SK-N-SH (cell line): ENCODE data around the gene XCR1. TPM values are rescaled to one million over a fixed set of nuclear protein-coding genes. Genes with fewer than 3 reads are reported as not detected.
"Not testable (repeated sequence)": the region's sequence is repeated elsewhere in the genome, so short reads cannot be mapped to it uniquely, and the experiment has no call there.

Experiments
- CTCF ChIA-PET: fragments of 300-600, 350-600 bp; formaldehyde crosslinking; extraction: SDS; loops from one replicate; lab custom pipeline; 2021; lab: Yijun Ruan, JAX
- POLR2A ChIA-PET: fragments of 350-600 bp; sonication (Branson Sonifier 250); formaldehyde crosslinking; extraction: SDS; loops from one replicate; lab custom pipeline; 2020; ENCODE audit warnings: antibody characterized with exemption, inconsistent platforms; lab: Yijun Ruan, JAX
- DNase-seq: peaks from one replicate; pipeline ENCODE4 v3.0.0; 2012
- H2AFZ ChIP-seq: fragments of 200-600 bp; sonication (generic); 2 replicates; pipeline ENCODE4 v1.8.1; 2016; ENCODE audit warnings: antibody characterized with exemption, mild to moderate bottlenecking, low read depth
- H3F3A ChIP-seq: fragments of 200-600 bp; sonication (generic); replicated peaks from 2 replicates; pipeline ENCODE3; 2016; ENCODE audit warnings: antibody characterized with exemption, mild to moderate bottlenecking; ENCODE audit not compliant: insufficient read depth
- H3K27ac ChIP-seq, 2 experiments: fragments of 200-500 bp in 1 of 2; fragments of 200-600 bp in 1 of 2; sonication (Bioruptor generic) in 1 of 2; sonication (generic), shearing (Covaris generic) in 1 of 2; 2 replicates each; pipeline versions ENCODE4 v1.5.1 to v1.6.1; 2014 to 2016; ENCODE audit warnings: low read depth in 2 of 2, inconsistent platforms in 1 of 2, low read length in 1 of 2, mild to moderate bottlenecking in 1 of 2, mixed read lengths in 1 of 2
- H3K27me3 ChIP-seq: fragments of 200-600 bp; sonication (generic), shearing (Covaris generic); 2 replicates; pipeline ENCODE4 v1.6.1; 2016; ENCODE audit warnings: mixed run types; ENCODE audit not compliant: insufficient read depth
- H3K36me3 ChIP-seq, 2 experiments: fragments of 200-500 bp in 1 of 2; fragments of 200-600 bp in 1 of 2; sonication (Bioruptor generic) in 1 of 2; sonication (generic) in 1 of 2; replicated peaks in 1 of 2; 2 replicates each; pipeline versions ENCODE3 to v1.5.1; 2014 to 2016; ENCODE audit warnings: low read length in 1 of 2, mild to moderate bottlenecking in 1 of 2; ENCODE audit not compliant: insufficient read depth in 2 of 2, control insufficient read depth in 1 of 2
- H3K4me1 ChIP-seq, 2 experiments: fragments of 200-500 bp in 1 of 2; fragments of 200-600 bp in 1 of 2; sonication (Bioruptor generic) in 1 of 2; sonication (generic), shearing (Covaris generic) in 1 of 2; 2 replicates each; pipeline versions ENCODE4 v1.5.1 to v1.6.1; 2014 to 2016; ENCODE audit warnings: low read depth in 1 of 2, low read length in 1 of 2, mixed run types in 1 of 2; ENCODE audit not compliant: insufficient read depth in 2 of 2, control insufficient read depth in 1 of 2
- H3K4me2 ChIP-seq: fragments of 200-600 bp; sonication (generic), shearing (Covaris generic); 2 replicates; pipeline ENCODE4 v1.6.1; 2017; ENCODE audit warnings: mixed run types
- H3K4me3 ChIP-seq, 2 experiments: fragments of 200-500 bp in 1 of 2; fragments of 200-600 bp in 1 of 2; sonication (Bioruptor generic) in 1 of 2; sonication (generic), shearing (Covaris generic) in 1 of 2; 2 replicates each; pipeline versions ENCODE4 v1.5.1 to v1.8.1; 2014 to 2016; ENCODE audit warnings: low read depth in 2 of 2, inconsistent platforms in 1 of 2, low read length in 1 of 2, mild to moderate bottlenecking in 1 of 2, mixed read lengths in 1 of 2, moderate library complexity in 1 of 2
- H3K79me2 ChIP-seq: fragments of 200-600 bp; sonication (generic); 2 replicates; pipeline ENCODE4 v1.8.1; 2017; ENCODE audit warnings: mild to moderate bottlenecking; ENCODE audit not compliant: insufficient read depth
- H3K9ac ChIP-seq: fragments of 200-600 bp; sonication (generic); 2 replicates; pipeline ENCODE4 v1.6.1; 2017; ENCODE audit warnings: mixed run types
- H3K9me2 ChIP-seq: fragments of 200-600 bp; sonication (generic); 2 replicates; pipeline ENCODE4 v1.6.1; 2017; ENCODE audit warnings: mixed run types
- H3K9me3 ChIP-seq: fragments of 200-600 bp; sonication (generic); 2 replicates; pipeline ENCODE4 v1.6.1; 2017; ENCODE audit warnings: mixed run types, mild to moderate bottlenecking, moderate library complexity
- H4K20me1 ChIP-seq: fragments of 200-600 bp; sonication (generic); 2 replicates; pipeline ENCODE4 v1.6.1; 2017; ENCODE audit warnings: mild to moderate bottlenecking, mixed run types; ENCODE audit not compliant: insufficient read depth
- CHD2 ChIP-seq: fragments of 150-350 bp; IDR thresholded peaks from 2 replicates; pipeline ENCODE4 v1.6.1; 2018; ENCODE audit warnings: low read length; ENCODE audit not compliant: partially characterized antibody
- ELF1 ChIP-seq: IDR thresholded peaks from 2 replicates; pipeline ENCODE4 v1.4.0; 2012
- EP300 ChIP-seq, 2 experiments: IDR thresholded peaks; 2 replicates each; pipeline versions ENCODE4 v1.4.0 to v1.6.1; 2012; ENCODE audit warnings: borderline replicate concordance in 1 of 2, low read depth in 1 of 2, low read length in 1 of 2
- EZH2phosphoT487 ChIP-seq: fragments of 200-600 bp; sonication (generic); IDR thresholded peaks from 2 replicates; pipeline ENCODE4 v1.6.1; 2017; ENCODE audit warnings: low read depth, mixed run types, mild to moderate bottlenecking, antibody characterized with exemption, moderate library complexity, borderline replicate concordance
- GABPA ChIP-seq: IDR thresholded peaks from 2 replicates; pipeline ENCODE4 v1.4.0; 2012; ENCODE audit warnings: low read depth, mild to moderate bottlenecking
- GATA2 ChIP-seq: sonication (generic); formaldehyde crosslinking; IDR thresholded peaks from 2 replicates; pipeline ENCODE4 v1.5.0; 2020; ENCODE audit warnings: mild to moderate bottlenecking, missing genetic modification reagents
- JUND ChIP-seq: IDR thresholded peaks from 2 replicates; pipeline ENCODE4 v1.4.0; 2012
- MEF2A ChIP-seq: IDR thresholded peaks from 2 replicates; pipeline ENCODE4 v1.4.0; 2012; ENCODE audit warnings: low read depth, borderline replicate concordance
- NRF1 ChIP-seq: IDR thresholded peaks from 2 replicates; pipeline ENCODE4 v1.6.1; 2012; ENCODE audit warnings: low read depth, mild to moderate bottlenecking, low read length
- POLR2AphosphoS5 ChIP-seq: IDR thresholded peaks from 2 replicates; pipeline ENCODE4 v1.6.1; 2012; ENCODE audit warnings: low read depth, low read length
- RAD21 ChIP-seq: IDR thresholded peaks from 2 replicates; pipeline ENCODE4 v1.6.1; 2012; ENCODE audit warnings: mild to moderate bottlenecking, low read length
- RCOR1 ChIP-seq: fragments of 150-350 bp; IDR thresholded peaks from 2 replicates; pipeline ENCODE4 v1.6.1; 2017; ENCODE audit warnings: antibody characterized with exemption, low read length
- TAF1 ChIP-seq: IDR thresholded peaks from 2 replicates; pipeline ENCODE4 v1.6.1; 2012; ENCODE audit warnings: low read depth, mild to moderate bottlenecking, low read length, moderate library complexity, borderline replicate concordance
- TCF12 ChIP-seq: IDR thresholded peaks from 2 replicates; pipeline ENCODE4 v1.4.0; 2012
- YY1 ChIP-seq: IDR thresholded peaks from 2 replicates; pipeline ENCODE4 v1.4.0; 2012; ENCODE audit warnings: low read depth, mild to moderate bottlenecking
- WGBS: methylation state at CpG from one replicate; pipeline ENCODE4 v1.1.6; 2017; ENCODE audit warnings: low lambda C conversion rate; 5-methylcytosine and 5-hydroxymethylcytosine counted together
- polyA plus RNA-seq, 3 experiments: library from polyadenylated mRNA; depleted of rRNA; stranded (reverse); fragments of >200 nt; gene quantifications; 2 replicates each; pipeline ENCODE4 v1.2.3, GENCODE V29; 2012
- TF ChIP-seq, protein P1 (sequence below): IDR thresholded peaks from 2 replicates; pipeline ENCODE4 v1.4.0; 2012; ENCODE audit warnings: low read depth, borderline replicate concordance
- TF ChIP-seq, protein P2 (sequence below): fragments of 150-350 bp; IDR thresholded peaks from 2 replicates; pipeline ENCODE4 v1.6.1; 2017; ENCODE audit warnings: antibody characterized with exemption, low read length, low read depth, borderline replicate concordance
- TF ChIP-seq, protein P3 (sequence below): fragments of 200-600 bp; sonication (generic); IDR thresholded peaks from 2 replicates; pipeline ENCODE4 v1.6.1; 2017; ENCODE audit warnings: antibody characterized with exemption, mild to moderate bottlenecking, moderate library complexity
- TF ChIP-seq, protein P4 (sequence below): IDR thresholded peaks from 2 replicates; pipeline ENCODE4 v1.4.0; 2012; ENCODE audit warnings: low read depth

The XCR1 gene
- polyA plus RNA-seq, 1 of the 3 experiments (the other 2 are of a cell fraction): not detected

DNA sequence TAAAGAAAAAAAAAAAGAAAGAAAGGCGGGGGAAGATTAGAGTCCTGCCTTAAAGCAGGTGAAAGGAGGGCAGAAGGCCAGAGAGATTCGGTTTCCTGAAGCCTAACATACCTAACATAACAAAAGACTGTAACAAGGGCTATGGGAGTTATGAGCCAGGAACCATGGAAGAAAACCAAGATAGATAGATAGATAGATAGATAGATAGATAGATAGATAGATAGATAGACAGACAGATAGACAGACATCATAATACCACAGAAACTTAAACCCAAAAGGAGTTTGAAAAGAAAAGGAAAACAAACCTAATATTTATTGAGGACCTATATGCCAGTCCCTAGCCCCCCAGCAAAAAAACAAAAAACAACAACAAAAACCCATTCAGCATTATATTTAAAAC is 29.3 kb downstream of the XCR1 start (continued):
- no peak for TF ChIP-seq EP300 (IDR thresholded peaks at IDR 0.05; ENCODE audit: borderline replicate concordance in 1 of 2, low read depth in 1 of 2, low read length in 1 of 2)
- TF ChIP-seq, protein P1, sequence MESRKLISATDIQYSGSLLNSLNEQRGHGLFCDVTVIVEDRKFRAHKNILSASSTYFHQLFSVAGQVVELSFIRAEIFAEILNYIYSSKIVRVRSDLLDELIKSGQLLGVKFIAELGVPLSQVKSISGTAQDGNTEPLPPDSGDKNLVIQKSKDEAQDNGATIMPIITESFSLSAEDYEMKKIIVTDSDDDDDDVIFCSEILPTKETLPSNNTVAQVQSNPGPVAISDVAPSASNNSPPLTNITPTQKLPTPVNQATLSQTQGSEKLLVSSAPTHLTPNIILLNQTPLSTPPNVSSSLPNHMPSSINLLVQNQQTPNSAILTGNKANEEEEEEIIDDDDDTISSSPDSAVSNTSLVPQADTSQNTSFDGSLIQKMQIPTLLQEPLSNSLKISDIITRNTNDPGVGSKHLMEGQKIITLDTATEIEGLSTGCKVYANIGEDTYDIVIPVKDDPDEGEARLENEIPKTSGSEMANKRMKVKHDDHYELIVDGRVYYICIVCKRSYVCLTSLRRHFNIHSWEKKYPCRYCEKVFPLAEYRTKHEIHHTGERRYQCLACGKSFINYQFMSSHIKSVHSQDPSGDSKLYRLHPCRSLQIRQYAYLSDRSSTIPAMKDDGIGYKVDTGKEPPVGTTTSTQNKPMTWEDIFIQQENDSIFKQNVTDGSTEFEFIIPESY: no peak
- TF ChIP-seq, protein P2, sequence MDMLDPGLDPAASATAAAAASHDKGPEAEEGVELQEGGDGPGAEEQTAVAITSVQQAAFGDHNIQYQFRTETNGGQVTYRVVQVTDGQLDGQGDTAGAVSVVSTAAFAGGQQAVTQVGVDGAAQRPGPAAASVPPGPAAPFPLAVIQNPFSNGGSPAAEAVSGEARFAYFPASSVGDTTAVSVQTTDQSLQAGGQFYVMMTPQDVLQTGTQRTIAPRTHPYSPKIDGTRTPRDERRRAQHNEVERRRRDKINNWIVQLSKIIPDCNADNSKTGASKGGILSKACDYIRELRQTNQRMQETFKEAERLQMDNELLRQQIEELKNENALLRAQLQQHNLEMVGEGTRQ: no peak
- TF ChIP-seq, all 33 proteins: peak for 0

DNA sequence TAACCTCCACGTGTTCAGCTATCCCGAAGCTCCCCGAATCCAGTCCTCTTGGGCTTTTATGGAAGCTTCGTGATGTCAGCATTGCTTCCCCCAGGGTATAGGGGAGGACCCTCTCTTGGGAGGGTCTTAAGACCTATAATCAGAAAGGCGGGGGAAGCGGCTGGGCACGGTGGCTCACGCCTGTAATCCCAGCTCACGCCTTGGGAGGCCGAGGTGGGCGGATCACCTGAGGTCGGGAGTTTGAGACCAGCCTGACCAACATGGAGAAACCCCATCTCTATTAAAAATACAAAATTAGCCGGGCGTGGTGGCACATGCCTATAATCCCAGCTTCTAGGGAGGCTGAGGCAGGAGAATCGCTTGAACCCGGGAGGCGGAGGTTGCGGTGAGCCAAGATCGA is 29.8 kb downstream of the XCR1 start:
- H3K27me3 ChIP-seq: not testable (repeated sequence)
- CTCF ChIA-PET: interaction anchor here (2.7 kb wide), 1 partner anchor 80 kb away, joined by 7 read pairs; no protein-coding TSS in a partner anchor
- WGBS: 77% methylated on average over 18 of the region's 19 CpGs

DNA sequence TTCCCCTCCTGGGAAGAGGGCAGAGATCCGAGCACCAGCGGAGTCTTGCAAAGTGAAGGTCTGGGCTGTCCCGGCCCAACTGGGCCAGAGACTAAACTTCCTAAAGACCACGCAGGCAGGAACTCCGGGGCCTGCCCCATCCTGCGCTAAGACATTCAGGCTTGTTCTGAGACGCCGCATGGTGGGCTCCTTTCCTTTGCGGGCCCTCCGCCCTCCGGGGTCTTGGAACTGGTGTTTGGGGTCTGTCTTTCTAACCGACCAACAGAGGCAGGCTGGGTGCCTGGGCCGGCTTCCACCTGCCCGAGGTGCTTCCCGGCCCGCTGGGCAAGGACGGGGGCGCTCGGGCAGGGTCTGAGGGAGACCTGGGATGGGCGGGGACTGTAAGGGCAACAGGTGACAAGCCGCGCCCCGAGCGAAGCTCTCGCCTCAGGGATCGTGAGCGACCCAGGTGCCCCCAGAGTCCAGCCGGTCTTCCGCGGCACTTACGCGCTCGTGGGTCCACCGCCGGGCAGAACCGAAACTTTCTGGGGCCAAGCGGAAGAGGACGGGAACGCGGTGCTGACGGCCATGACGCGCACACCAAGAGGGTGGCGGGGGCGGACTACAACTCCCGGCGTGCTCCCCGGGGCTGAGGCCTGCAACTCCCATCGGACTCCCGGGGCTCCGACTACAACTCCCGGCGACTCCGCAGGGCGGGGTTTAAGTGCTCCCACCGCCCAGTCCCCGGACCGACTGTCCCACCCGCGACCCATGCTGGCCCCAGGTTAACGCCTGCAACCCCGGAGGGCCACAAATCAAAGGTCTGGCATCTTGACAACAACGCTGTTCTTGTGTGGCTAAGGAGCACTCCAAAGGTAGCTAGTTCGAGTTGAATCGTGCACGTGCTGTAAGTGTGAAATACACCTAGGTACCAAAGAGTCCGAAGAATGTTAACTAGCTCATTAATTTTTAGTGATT is 31.8 kb downstream of the XCR1 start, which contains the start of gene FYCO1:
Gene FYCO1 (minus strand): TSS at position 589 of the 957 bp plus-strand sequence. CDS start 10,914 bp downstream, outside the sequence.
- ChIA-PET CTCF (interaction anchor here (1.1 to 2.7 kb wide), 3 partner anchors 10 to 82 kb away, joined by 3 to 7 read pairs (median 4); no protein-coding TSS in a partner anchor), POLR2A (no interaction called here)
- TF ChIP-seq CHD2 (peak; percentile 67), GABPA (peak; percentile 50; the same call in 1 of the 2 replicates), TAF1 (peak; percentile 64; the same call in 1 of the 2 replicates), ELF1 (peak; percentile 60; the same call in 1 of the 2 replicates), RAD21 (no peak), JUND (no peak), YY1 (peak; percentile 90), NRF1 (no peak), EZH2phosphoT487 (no peak), TCF12 (no peak), POLR2AphosphoS5 (peak; percentile 59), MEF2A (no peak), RCOR1 (no peak), GATA2 (no peak)
- TF ChIP-seq, protein P3, sequence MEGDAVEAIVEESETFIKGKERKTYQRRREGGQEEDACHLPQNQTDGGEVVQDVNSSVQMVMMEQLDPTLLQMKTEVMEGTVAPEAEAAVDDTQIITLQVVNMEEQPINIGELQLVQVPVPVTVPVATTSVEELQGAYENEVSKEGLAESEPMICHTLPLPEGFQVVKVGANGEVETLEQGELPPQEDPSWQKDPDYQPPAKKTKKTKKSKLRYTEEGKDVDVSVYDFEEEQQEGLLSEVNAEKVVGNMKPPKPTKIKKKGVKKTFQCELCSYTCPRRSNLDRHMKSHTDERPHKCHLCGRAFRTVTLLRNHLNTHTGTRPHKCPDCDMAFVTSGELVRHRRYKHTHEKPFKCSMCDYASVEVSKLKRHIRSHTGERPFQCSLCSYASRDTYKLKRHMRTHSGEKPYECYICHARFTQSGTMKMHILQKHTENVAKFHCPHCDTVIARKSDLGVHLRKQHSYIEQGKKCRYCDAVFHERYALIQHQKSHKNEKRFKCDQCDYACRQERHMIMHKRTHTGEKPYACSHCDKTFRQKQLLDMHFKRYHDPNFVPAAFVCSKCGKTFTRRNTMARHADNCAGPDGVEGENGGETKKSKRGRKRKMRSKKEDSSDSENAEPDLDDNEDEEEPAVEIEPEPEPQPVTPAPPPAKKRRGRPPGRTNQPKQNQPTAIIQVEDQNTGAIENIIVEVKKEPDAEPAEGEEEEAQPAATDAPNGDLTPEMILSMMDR: no peak
- TF ChIP-seq, protein P4, sequence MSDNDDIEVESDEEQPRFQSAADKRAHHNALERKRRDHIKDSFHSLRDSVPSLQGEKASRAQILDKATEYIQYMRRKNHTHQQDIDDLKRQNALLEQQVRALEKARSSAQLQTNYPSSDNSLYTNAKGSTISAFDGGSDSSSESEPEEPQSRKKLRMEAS: peak; percentile 78

More for the DNA sequence above, 29.8 kb downstream of the XCR1 start:
- H3K36me3 ChIP-seq, H3K79me2 ChIP-seq, DNase-seq, H4K20me1 ChIP-seq, H2AFZ ChIP-seq, H3F3A ChIP-seq, H3K9me3 ChIP-seq, POLR2A ChIA-PET, H3K4me2 ChIP-seq, H3K4me3 ChIP-seq, H3K9me2 ChIP-seq, H3K9ac ChIP-seq, H3K27ac ChIP-seq: not testable (repeated sequence)
- H3K4me1 ChIP-seq: peaks cover 8 to 12% of the 10 kb centered on the region in 2 experiments; a peak in 3 of 4 replicates

More for the DNA sequence above, 31.8 kb downstream of the XCR1 start, which contains the start of gene FYCO1:
- Histone ChIP-seq H3F3A (peaks cover 11% of the 10 kb centered on the region), H4K20me1 (no peaks in the 10 kb centered on the region), H3K9me2 (no peaks in the 10 kb centered on the region), H3K36me3 (no peaks in the 10 kb centered on the region), H3K27ac (peak within 1 kb of the TSS; percentile 33 to 43; a peak in 2 of 4 replicates), H3K27me3 (no peaks in the 10 kb centered on the region; the same call in 1 of the 2 replicates), H3K4me1 (peaks cover 8 to 17% of the 10 kb centered on the region in 2 experiments; a peak in 3 of 4 replicates), H3K4me3 (peak within 1 kb of the TSS; percentile 94 to 97), H3K4me2 (peak within 1 kb of the TSS; percentile 98), H3K9ac (peak within 1 kb of the TSS; percentile 83), H3K79me2 (peaks cover 3% of the 10 kb centered on the region; the same call in 1 of the 2 replicates), H2AFZ (peak within 1 kb of the TSS; percentile 99), H3K9me3 (no peaks in the 10 kb centered on the region)
- WGBS: 20% methylated on average over 12 of the region's 67 CpGs
- DNase-seq: peak; percentile 97
